Stimulated activated CD4-positive, alpha-beta T cell treated with anti-CD3 and anti-CD28 coated beads, Interleukin-15, amount 100 ng/mL, for 1 hour (primary cell): ENCODE measurements around the gene SYTL3.

ENCODE experiments used
- DNase-seq, 2 donors: peaks; one replicate each; pipeline ENCODE4 v3.0.0-alpha.2; 2020; ENCODE audit warnings: low read depth in 1 of 2, low spot score in 1 of 2

The SYTL3 gene

GRCh38 chr6:158770533-158771330 lies 120.9 kb downstream of the SYTL3 start:
- no peak for DNase-seq

GRCh38 chr6:158771399-158772152 lies 121.7 kb downstream of the SYTL3 start:
- no peak for DNase-seq

GRCh38 chr6:158772172-158772571 lies 122.3 kb downstream of the SYTL3 start:
- DNase-seq = no peak

GRCh38 chr6:158772851-158773371 lies 123.1 kb downstream of the SYTL3 start:
- no peak for DNase-seq

GRCh38 chr6:158773581-158774449 lies 124.0 kb downstream of the SYTL3 start:
- no peak for DNase-seq

- DNase-seq = no peak
These were observed 125.0 kb downstream of the SYTL3 start for GRCh38 chr6:158774717-158775449.

GRCh38 chr6:158775832-158776231 lies 126.0 kb downstream of the SYTL3 start:
- no peak for DNase-seq

- DNase-seq = no peak
These were observed 126.9 kb downstream of the SYTL3 start for GRCh38 chr6:158776737-158777136.

GRCh38 chr6:158777510-158777909 lies 127.7 kb downstream of the SYTL3 start:
- DNase-seq = no peak

GRCh38 chr6:158778005-158778527 lies 128.2 kb downstream of the SYTL3 start:
- no peak for DNase-seq

- no peak for DNase-seq
These were observed 130.5 kb downstream of the SYTL3 start for GRCh38 chr6:158780246-158780884.

- DNase-seq = no peak
These were observed 131.3 kb downstream of the SYTL3 start for GRCh38 chr6:158780988-158781691.

GRCh38 chr6:158781692-158782373 lies 132.0 kb downstream of the SYTL3 start:
- DNase-seq = no peak

GRCh38 chr6:158782432-158783166 lies 132.7 kb downstream of the SYTL3 start:
- no peak for DNase-seq

GRCh38 chr6:158783167-158783450 lies 133.3 kb downstream of the SYTL3 start:
- DNase-seq = no peak

- no peak for DNase-seq
These were observed 134.0 kb downstream of the SYTL3 start for GRCh38 chr6:158783851-158784250.

- no peak for DNase-seq
These were observed 134.7 kb downstream of the SYTL3 start for GRCh38 chr6:158784505-158784904.

GRCh38 chr6:158785036-158785435 lies 135.2 kb downstream of the SYTL3 start:
- DNase-seq = no peak
